Measurements from ENCODE around the gene TMEM132D. TPM values are rescaled to one million over a fixed set of nuclear protein-coding genes. Genes with fewer than 3 reads are reported as not detected.

Gene TMEM132D
- total RNA-seq, 1 donor from 2014 or later = 1.1 TPM

DNA sequence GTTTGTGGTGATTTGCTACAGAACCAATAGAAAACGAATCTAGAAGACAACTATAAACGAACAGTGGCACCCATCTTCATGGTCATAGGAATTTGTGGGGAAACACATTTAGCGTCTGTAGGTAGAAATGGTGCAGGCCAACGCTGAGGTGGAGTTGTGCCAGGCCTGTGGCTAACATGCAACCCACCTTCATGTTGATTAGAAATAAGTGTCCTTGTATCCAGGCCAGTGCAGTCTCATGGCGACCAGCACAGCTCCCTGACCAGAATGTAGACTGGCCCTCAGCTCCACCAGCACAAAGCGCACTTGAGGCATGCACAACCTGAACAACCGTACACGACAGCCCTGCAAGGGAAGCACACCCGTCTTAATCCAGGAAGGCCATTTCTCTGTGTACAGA, 187.0 kb downstream of the TMEM132D start:
- H4K20me1 ChIP-seq (ENCODE audit: low read depth) = no peaks in the 10 kb centered on the region
- H3K4me3 ChIP-seq = no peak overlapping the region
- no peaks in the 10 kb centered on the region for H3K27me3 ChIP-seq
- H3K9me3 ChIP-seq (ENCODE audit: low read depth) = no peaks in the 10 kb centered on the region
- Mint-ChIP-seq H3K27me3 (ENCODE audit: insufficient read depth, low read depth) (peaks cover 4% of the 10 kb centered on the region), H3K27ac (no peak overlapping the region), H3K9me3 (peaks cover 8% of the 10 kb centered on the region), H3K4me3 (no peak overlapping the region), H3K36me3 (peaks cover 27% of the 10 kb centered on the region), H3K4me1 (no peaks in the 10 kb centered on the region)
- no peak overlapping the region for H3K9ac ChIP-seq
- no peak overlapping the region for H3K4me2 ChIP-seq
- no peak overlapping the region for H3K27ac ChIP-seq
- no peaks in the 10 kb centered on the region for H3K4me1 ChIP-seq
- no peaks in the 10 kb centered on the region for H3F3A ChIP-seq (ENCODE audit: low read depth)
- no peaks in the 10 kb centered on the region for H3K79me2 ChIP-seq (ENCODE audit: low read depth)
- no peak for DNase-seq (ENCODE audit: low spot score)
- H3K36me3 ChIP-seq = no peaks in the 10 kb centered on the region
- no peak overlapping the region for H2AFZ ChIP-seq (replicated peaks)
- no peak for TF ChIP-seq EZH2 (IDR thresholded peaks at IDR 0.05)
- TF ChIP-seq EZH2phosphoT487 (IDR thresholded peaks at IDR 0.05) = no peak
- TF ChIP-seq, protein P1, sequence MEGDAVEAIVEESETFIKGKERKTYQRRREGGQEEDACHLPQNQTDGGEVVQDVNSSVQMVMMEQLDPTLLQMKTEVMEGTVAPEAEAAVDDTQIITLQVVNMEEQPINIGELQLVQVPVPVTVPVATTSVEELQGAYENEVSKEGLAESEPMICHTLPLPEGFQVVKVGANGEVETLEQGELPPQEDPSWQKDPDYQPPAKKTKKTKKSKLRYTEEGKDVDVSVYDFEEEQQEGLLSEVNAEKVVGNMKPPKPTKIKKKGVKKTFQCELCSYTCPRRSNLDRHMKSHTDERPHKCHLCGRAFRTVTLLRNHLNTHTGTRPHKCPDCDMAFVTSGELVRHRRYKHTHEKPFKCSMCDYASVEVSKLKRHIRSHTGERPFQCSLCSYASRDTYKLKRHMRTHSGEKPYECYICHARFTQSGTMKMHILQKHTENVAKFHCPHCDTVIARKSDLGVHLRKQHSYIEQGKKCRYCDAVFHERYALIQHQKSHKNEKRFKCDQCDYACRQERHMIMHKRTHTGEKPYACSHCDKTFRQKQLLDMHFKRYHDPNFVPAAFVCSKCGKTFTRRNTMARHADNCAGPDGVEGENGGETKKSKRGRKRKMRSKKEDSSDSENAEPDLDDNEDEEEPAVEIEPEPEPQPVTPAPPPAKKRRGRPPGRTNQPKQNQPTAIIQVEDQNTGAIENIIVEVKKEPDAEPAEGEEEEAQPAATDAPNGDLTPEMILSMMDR (IDR thresholded peaks at IDR 0.05) = no peak

- no peaks in the 10 kb centered on the region for H3F3A ChIP-seq (ENCODE audit: low read depth)
- no peaks in the 10 kb centered on the region for H3K36me3 ChIP-seq
- H2AFZ ChIP-seq (replicated peaks) = no peak overlapping the region
- peaks cover 21% of the 10 kb centered on the region for H3K9me3 ChIP-seq (ENCODE audit: low read depth)
- no peak for DNase-seq (ENCODE audit: low spot score)
- TF ChIP-seq EZH2phosphoT487 (IDR thresholded peaks at IDR 0.05) = no peak
- TF ChIP-seq, protein P1 (IDR thresholded peaks at IDR 0.05) = no peak
- TF ChIP-seq EZH2 (IDR thresholded peaks at IDR 0.05) = no peak
- no peak overlapping the region for H3K9ac ChIP-seq
- Mint-ChIP-seq H3K4me3 (no peak overlapping the region), H3K27me3 (ENCODE audit: insufficient read depth, low read depth) (no peaks in the 10 kb centered on the region), H3K4me1 (no peaks in the 10 kb centered on the region), H3K36me3 (peaks cover 10% of the 10 kb centered on the region), H3K9me3 (peaks cover 52% of the 10 kb centered on the region), H3K27ac (no peak overlapping the region)
- H3K4me1 ChIP-seq = no peaks in the 10 kb centered on the region
- no peaks in the 10 kb centered on the region for H3K27me3 ChIP-seq
- no peaks in the 10 kb centered on the region for H4K20me1 ChIP-seq (ENCODE audit: low read depth)
- no peaks in the 10 kb centered on the region for H3K79me2 ChIP-seq (ENCODE audit: low read depth)
- no peak overlapping the region for H3K27ac ChIP-seq
- no peak overlapping the region for H3K4me2 ChIP-seq
- no peak overlapping the region for H3K4me3 ChIP-seq
These were observed 197.1 kb downstream of the TMEM132D start for GRCh38 chr12:129706716-129707115.

DNA sequence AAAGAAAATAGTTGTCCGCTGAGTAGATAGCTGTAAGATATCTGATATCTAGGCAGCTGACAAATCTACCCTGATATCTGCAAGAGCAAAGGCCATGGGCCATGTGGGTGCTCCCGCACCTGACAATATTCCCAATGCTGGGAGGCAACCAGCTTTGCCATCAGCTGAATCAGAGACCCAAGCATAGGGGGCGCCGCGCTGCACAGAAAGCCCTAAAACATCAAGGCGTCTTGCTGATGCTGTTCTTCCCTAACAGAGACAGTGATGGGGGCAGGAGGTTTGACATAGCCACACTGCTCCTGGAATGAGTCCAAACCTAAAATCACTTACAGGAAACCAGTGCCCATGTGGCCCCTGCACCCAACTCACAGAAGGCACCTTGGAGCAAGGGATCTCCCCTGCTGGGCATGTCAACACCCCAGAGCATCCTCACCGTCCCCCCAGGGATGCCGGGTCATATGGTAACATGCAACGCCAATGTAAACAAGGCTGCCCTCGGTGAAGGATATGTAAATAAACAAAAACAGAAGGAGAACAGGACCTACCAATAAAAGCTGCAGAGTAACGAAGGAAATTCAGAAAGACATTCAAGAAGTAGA, 199.5 kb downstream of the TMEM132D start:
- peaks cover 52% of the 10 kb centered on the region for H3K9me3 Mint-ChIP-seq

More for the DNA sequence above, 199.5 kb downstream of the TMEM132D start:
- H3K27me3 Mint-ChIP-seq (ENCODE audit: insufficient read depth, low read depth) = no peaks in the 10 kb centered on the region
- peaks cover 21% of the 10 kb centered on the region for H3K9me3 ChIP-seq (ENCODE audit: low read depth)
- no peaks in the 10 kb centered on the region for H3F3A ChIP-seq (ENCODE audit: low read depth)
- H3K36me3 ChIP-seq = no peaks in the 10 kb centered on the region
- H4K20me1 ChIP-seq (ENCODE audit: low read depth) = no peaks in the 10 kb centered on the region
- no peak overlapping the region for H2AFZ ChIP-seq (replicated peaks)
- peaks cover 21% of the 10 kb centered on the region for H3K36me3 Mint-ChIP-seq
- no peaks in the 10 kb centered on the region for H3K4me1 Mint-ChIP-seq
- TF ChIP-seq, protein P1 (IDR thresholded peaks at IDR 0.05) = no peak
- TF ChIP-seq EZH2phosphoT487 (IDR thresholded peaks at IDR 0.05) (no peak), EZH2 (IDR thresholded peaks at IDR 0.05) (no peak)
- no peaks in the 10 kb centered on the region for H3K4me1 ChIP-seq
- no peak for DNase-seq (ENCODE audit: low spot score)
- no peak overlapping the region for H3K4me3 ChIP-seq
- no peak overlapping the region for H3K4me3 Mint-ChIP-seq
- H3K27ac Mint-ChIP-seq = no peak overlapping the region
- H3K4me2 ChIP-seq = no peak overlapping the region
- no peak overlapping the region for H3K27ac ChIP-seq
- H3K27me3 ChIP-seq = no peaks in the 10 kb centered on the region
- no peaks in the 10 kb centered on the region for H3K79me2 ChIP-seq (ENCODE audit: low read depth)
- no peak overlapping the region for H3K9ac ChIP-seq
